Omental fat pad (tissue), 4 donors: ENCODE measurements around the gene UBXN6. TPM values are rescaled to one million over a fixed set of nuclear protein-coding genes. Genes with fewer than 3 reads are reported as not detected.

ENCODE experiments used
- ATAC-seq: fragments of 150-250 bp; one replicate; pipeline ENCODE4 v1.9.1; 2016; ENCODE audit warnings: mild to moderate bottlenecking, moderate library complexity; ENCODE audit not compliant: low FRiP score
- DNase-seq: peaks from one replicate; pipeline ENCODE4 v3.0.0-alpha.2; 2019; ENCODE audit warnings: low spot score
- total RNA-seq, 4 donors: library from RNA; depleted of rRNA; stranded (reverse); fragments of >200 nt; gene quantifications; one replicate each; pipeline ENCODE4 v1.1.0, GENCODE V29; 2016
- TF ChIP-seq, protein P1 (sequence below), 3 donors: fragments of 450-650 bp; IDR thresholded peaks; one replicate each; pipeline ENCODE4 v1.5.1; 2016 to 2017; ENCODE audit warnings: antibody characterized with exemption in 3 of 3, mild to moderate bottlenecking in 3 of 3, moderate library complexity in 2 of 3

UBXN6 gene
- total RNA-seq, 4 donors from 2014 or later, result 62.7 to 128 (median 88.6) TPM

DNA sequence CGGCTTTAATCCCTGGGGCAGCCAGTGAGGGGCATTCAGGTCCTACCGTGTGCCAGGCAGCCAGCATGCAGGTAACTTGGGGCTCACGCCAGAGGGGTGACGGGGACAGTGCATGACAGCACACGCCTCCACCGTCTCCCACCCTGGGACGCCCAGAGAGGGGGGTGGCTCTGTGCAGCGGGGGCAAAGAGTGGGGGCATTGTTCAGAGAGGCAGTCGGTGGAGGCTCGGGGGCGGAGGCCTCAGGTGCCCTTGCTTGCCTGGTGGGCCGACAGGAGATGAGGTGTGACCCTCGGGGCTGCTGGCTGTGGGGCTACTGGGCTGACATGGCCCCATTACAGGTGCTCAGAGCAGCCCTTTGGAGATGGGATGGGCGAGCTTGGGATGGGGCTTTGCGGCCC is 42.3 kb upstream of the UBXN6 start:
- TF ChIP-seq, protein P1, sequence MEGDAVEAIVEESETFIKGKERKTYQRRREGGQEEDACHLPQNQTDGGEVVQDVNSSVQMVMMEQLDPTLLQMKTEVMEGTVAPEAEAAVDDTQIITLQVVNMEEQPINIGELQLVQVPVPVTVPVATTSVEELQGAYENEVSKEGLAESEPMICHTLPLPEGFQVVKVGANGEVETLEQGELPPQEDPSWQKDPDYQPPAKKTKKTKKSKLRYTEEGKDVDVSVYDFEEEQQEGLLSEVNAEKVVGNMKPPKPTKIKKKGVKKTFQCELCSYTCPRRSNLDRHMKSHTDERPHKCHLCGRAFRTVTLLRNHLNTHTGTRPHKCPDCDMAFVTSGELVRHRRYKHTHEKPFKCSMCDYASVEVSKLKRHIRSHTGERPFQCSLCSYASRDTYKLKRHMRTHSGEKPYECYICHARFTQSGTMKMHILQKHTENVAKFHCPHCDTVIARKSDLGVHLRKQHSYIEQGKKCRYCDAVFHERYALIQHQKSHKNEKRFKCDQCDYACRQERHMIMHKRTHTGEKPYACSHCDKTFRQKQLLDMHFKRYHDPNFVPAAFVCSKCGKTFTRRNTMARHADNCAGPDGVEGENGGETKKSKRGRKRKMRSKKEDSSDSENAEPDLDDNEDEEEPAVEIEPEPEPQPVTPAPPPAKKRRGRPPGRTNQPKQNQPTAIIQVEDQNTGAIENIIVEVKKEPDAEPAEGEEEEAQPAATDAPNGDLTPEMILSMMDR (IDR thresholded peaks at IDR 0.05), result no peak
- DNase-seq (no peak), ATAC-seq (no peak)

GRCh38 chr19:4499318-4499717 is 41.7 kb upstream of the UBXN6 start:
- no peak for DNase-seq
- no peak for ATAC-seq
- TF ChIP-seq, protein P1 (IDR thresholded peaks at IDR 0.05), result no peak

DNA sequence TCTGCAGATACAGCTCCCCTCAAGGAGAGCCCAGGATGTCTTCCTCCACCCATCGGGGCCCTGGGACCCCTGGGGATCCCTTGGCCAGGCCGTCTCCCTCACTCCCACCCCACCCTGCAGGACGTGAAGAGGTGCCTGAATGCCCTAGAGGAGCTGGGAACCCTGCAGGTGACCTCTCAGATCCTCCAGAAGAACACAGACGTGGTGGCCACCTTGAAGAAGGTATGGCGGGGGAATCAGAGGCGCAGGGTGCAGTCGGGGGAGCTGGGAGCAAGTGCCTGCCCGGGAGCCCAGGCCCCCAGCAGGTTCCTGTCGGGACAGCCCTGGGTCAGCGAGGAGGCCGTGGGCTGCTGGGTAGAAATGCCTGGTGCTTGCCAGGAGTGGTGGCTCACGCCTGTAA is 41.1 kb upstream of the UBXN6 start:
- ATAC-seq (no peak), DNase-seq (no peak)
- TF ChIP-seq, protein P1 (IDR thresholded peaks at IDR 0.05), result no peak

GRCh38 chr19:4497770-4498389 is 40.3 kb upstream of the UBXN6 start:
- ATAC-seq (no peak), DNase-seq (no peak)
- TF ChIP-seq, protein P1 (IDR thresholded peaks at IDR 0.05), result no peak

- TF ChIP-seq, protein P1 (IDR thresholded peaks at IDR 0.05), result no peak
- no peak for DNase-seq
- ATAC-seq, result no peak
Observed at GRCh38 chr19:4496304-4496703, 38.7 kb upstream of the UBXN6 start.

- TF ChIP-seq, protein P1 (IDR thresholded peaks at IDR 0.05), result no peak
- DNase-seq, result no peak
- ATAC-seq, result no peak
Observed at GRCh38 chr19:4495471-4495870, 37.9 kb upstream of the UBXN6 start.

DNA sequence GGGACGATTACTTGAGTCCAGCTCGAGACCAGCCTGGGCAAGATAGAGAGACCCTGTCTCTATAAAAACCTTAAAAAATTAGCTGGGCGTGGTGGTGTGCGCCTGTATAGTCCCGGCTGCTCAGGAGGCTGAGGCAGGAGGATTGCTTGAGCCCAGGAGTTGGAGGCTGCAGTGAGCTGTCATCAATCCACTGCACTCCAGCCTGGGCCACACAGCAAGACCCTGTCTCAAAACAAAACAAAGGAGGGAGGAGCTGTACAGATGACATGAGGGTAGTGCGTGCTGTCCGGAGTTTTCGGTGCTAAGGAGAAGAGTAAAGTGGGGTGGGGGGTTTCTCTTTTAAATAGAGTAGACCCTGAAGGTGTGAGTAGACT is 37.1 kb upstream of the UBXN6 start:
- TF ChIP-seq, protein P1 (IDR thresholded peaks at IDR 0.05), result no peak

More for the DNA sequence above, 37.1 kb upstream of the UBXN6 start:
- ATAC-seq, result no peak
- no peak for DNase-seq
